ENCODE results near the gene RSPO3.

GRCh38 chr6:127124172-127124571 lies 5.7 kb downstream of the RSPO3 start:
- TF ChIP-seq MYNN (IDR thresholded peaks at IDR 0.05) (no peak), MYNN (CRISPR knock-in tag; IDR thresholded peaks at IDR 0.05) (no peak), RBM39 (optimal IDR thresholded peaks at IDR 0.05; ENCODE audit: low read depth, low read length) (no peak), HDAC3 (IDR thresholded peaks at IDR 0.05; ENCODE audit: borderline replicate concordance, partially characterized antibody) (no peak), POLR2A (conservative IDR thresholded peaks at IDR 0.05) (no peak), ZNF324 (CRISPR knock-in tag; IDR thresholded peaks at IDR 0.05) (no peak), ZNF354B (CRISPR knock-in tag; IDR thresholded peaks at IDR 0.05) (no peak)

Measured in K562 (cell line).